DND-41 (cell line): Measurements from ENCODE around the gene FGD6.

Source experiments
- ATAC-seq: fragments of 200-7000 bp; cut with Tn5 transposase; 3 replicates; pipeline ENCODE4 v1.9.1; 2021; ENCODE audit warnings: low read depth; ENCODE audit not compliant: insufficient read depth
- DNase-seq: peaks from one replicate; pipeline ENCODE4 v3.0.0-alpha.2; 2020
- H2AFZ ChIP-seq: 2 replicates; pipeline ENCODE4 v1.6.0; 2012; ENCODE audit warnings: low read depth, low read length
- H3K27ac ChIP-seq: 2 replicates; pipeline ENCODE4 v1.5.1; 2012; ENCODE audit warnings: low read length, inconsistent platforms
- H3K27me3 ChIP-seq: fragments of 200-600 bp; sonication (generic); 2 replicates; pipeline ENCODE4 v1.6.0; 2012; ENCODE audit warnings: low read length, mild to moderate bottlenecking, inconsistent platforms; ENCODE audit not compliant: insufficient read depth, poor library complexity
- H3K36me3 ChIP-seq: 2 replicates; pipeline ENCODE4 v1.5.1; 2012; ENCODE audit warnings: low read length, inconsistent platforms; ENCODE audit not compliant: insufficient read depth
- H3K4me1 ChIP-seq: 2 replicates; pipeline ENCODE4 v1.5.1; 2012; ENCODE audit warnings: mild to moderate bottlenecking, low read length; ENCODE audit not compliant: insufficient read depth
- H3K4me2 ChIP-seq: 2 replicates; pipeline ENCODE4 v1.6.0; 2012; ENCODE audit warnings: mild to moderate bottlenecking, moderate library complexity, low read length, inconsistent platforms; ENCODE audit not compliant: insufficient read depth
- H3K4me3 ChIP-seq, 2 experiments: fragments of 200-600 bp in 1 of 2; shearing (Covaris generic) in 1 of 2; 2 replicates each; pipeline ENCODE4 v1.5.1; 2012 to 2016; ENCODE audit warnings: inconsistent platforms in 2 of 2, low read length in 2 of 2, mild to moderate bottlenecking in 2 of 2, low read depth in 1 of 2, moderate library complexity in 1 of 2
- H3K79me2 ChIP-seq: 2 replicates; pipeline ENCODE4 v1.6.0; 2012; ENCODE audit warnings: low read length, inconsistent platforms; ENCODE audit not compliant: insufficient read depth
- H3K9ac ChIP-seq: 2 replicates; pipeline ENCODE4 v1.6.0; 2012; ENCODE audit warnings: low read depth, mild to moderate bottlenecking, inconsistent platforms, low read length, moderate library complexity
- H3K9me3 ChIP-seq: 2 replicates; pipeline ENCODE4 v1.5.1; 2012; ENCODE audit warnings: low read length, moderate library complexity, mild to moderate bottlenecking, inconsistent platforms; ENCODE audit not compliant: insufficient read depth, severe bottlenecking
- H4K20me1 ChIP-seq: 2 replicates; pipeline ENCODE4 v1.6.0; 2012; ENCODE audit warnings: low read length; ENCODE audit not compliant: insufficient read depth
- CTCF ChIP-seq: IDR thresholded peaks from 2 replicates; pipeline ENCODE4 v1.5.1; 2012; ENCODE audit warnings: borderline replicate concordance, low read length, moderate library complexity, mild to moderate bottlenecking; ENCODE audit not compliant: poor library complexity, severe bottlenecking; ENCODE audit errors: extremely low read depth
- EZH2 ChIP-seq: IDR thresholded peaks from 3 replicates; pipeline ENCODE4 v1.6.1; 2012; ENCODE audit warnings: borderline replicate concordance, low read depth, mild to moderate bottlenecking, moderate library complexity, low read length, inconsistent platforms; ENCODE audit not compliant: severe bottlenecking

Gene FGD6

GRCh38 chr12:95217377-95218149 is at the start of gene FGD6, which contains the start of gene VEZT:
TSS of gene FGD6 (minus strand) at chr12:95217467. CDS start at chr12:95217240, 227 bp downstream.
TSS of gene VEZT (plus strand) at chr12:95217807. CDS start at chr12:95217851, 44 bp downstream.
- H3K27me3 ChIP-seq = no peaks in the 10 kb centered on the region
- peak within 1 kb of the TSS; percentile 71 for H3K9ac ChIP-seq
- peaks cover 17% of the 10 kb centered on the region; the same call in 1 of the 2 replicates for H4K20me1 ChIP-seq
- DNase-seq = peak; percentile 99
- H3K27ac ChIP-seq = peak within 1 kb of the TSS; percentile 73
- H3K4me2 ChIP-seq = peak within 1 kb of the TSS; percentile 89
- H3K9me3 ChIP-seq = no peaks in the 10 kb centered on the region
- H3K36me3 ChIP-seq = no peaks in the 10 kb centered on the region
- peak within 1 kb of the TSS; percentile 80 for H2AFZ ChIP-seq
- H3K4me3 ChIP-seq = peak within 1 kb of the TSS; percentile 78 to 90
- peaks cover 50% of the 10 kb centered on the region for H3K79me2 ChIP-seq
- peak; percentile 89 for ATAC-seq
- TF ChIP-seq EZH2 = no peak
- peak; percentile 75 for TF ChIP-seq CTCF
- peaks cover 37% of the 10 kb centered on the region for H3K4me1 ChIP-seq

GRCh38 chr12:95266254-95266653 is 49.0 kb upstream of the FGD6 start:
- no peak overlapping the region for H3K4me2 ChIP-seq
- no peak overlapping the region for H3K9ac ChIP-seq
- no peak overlapping the region for H2AFZ ChIP-seq
- DNase-seq (no peak), ATAC-seq (no peak)
- H3K4me3 ChIP-seq = no peak overlapping the region
- TF ChIP-seq EZH2 = no peak
- H3K27ac ChIP-seq = no peak overlapping the region
- H4K20me1 ChIP-seq = no peaks in the 10 kb centered on the region
- H3K27me3 ChIP-seq = no peaks in the 10 kb centered on the region
- no peaks in the 10 kb centered on the region for H3K4me1 ChIP-seq
- no peaks in the 10 kb centered on the region; the same call in 1 of the 2 replicates for H3K79me2 ChIP-seq
- H3K36me3 ChIP-seq = peaks cover 81% of the 10 kb centered on the region
- H3K9me3 ChIP-seq = no peaks in the 10 kb centered on the region

GRCh38 chr12:95265765-95266164 is 48.5 kb upstream of the FGD6 start:
- Histone ChIP-seq H2AFZ (no peak overlapping the region), H3K4me1 (no peaks in the 10 kb centered on the region), H4K20me1 (no peaks in the 10 kb centered on the region), H3K36me3 (peaks cover 80% of the 10 kb centered on the region), H3K4me2 (no peak overlapping the region), H3K27ac (no peak overlapping the region), H3K27me3 (no peaks in the 10 kb centered on the region), H3K9me3 (no peaks in the 10 kb centered on the region), H3K4me3 (no peak overlapping the region), H3K79me2 (no peaks in the 10 kb centered on the region; the same call in 1 of the 2 replicates), H3K9ac (no peak overlapping the region)
- no peak for ATAC-seq
- DNase-seq = no peak
- TF ChIP-seq CTCF (no peak), EZH2 (no peak)

GRCh38 chr12:95262808-95263207 is 45.5 kb upstream of the FGD6 start:
- H3K4me1 ChIP-seq = no peaks in the 10 kb centered on the region

More at GRCh38 chr12:95262808-95263207, 45.5 kb upstream of the FGD6 start:
- ATAC-seq (no peak), DNase-seq (no peak)
- no peak overlapping the region for H3K27ac ChIP-seq
- no peak overlapping the region for H3K9ac ChIP-seq
- peaks cover 75% of the 10 kb centered on the region for H3K36me3 ChIP-seq
- no peak overlapping the region for H3K4me3 ChIP-seq
- no peak for TF ChIP-seq CTCF
- TF ChIP-seq EZH2 = no peak
- no peak overlapping the region for H3K4me2 ChIP-seq
- no peak overlapping the region for H2AFZ ChIP-seq
- no peaks in the 10 kb centered on the region for H3K9me3 ChIP-seq
- no peaks in the 10 kb centered on the region for H4K20me1 ChIP-seq
- no peaks in the 10 kb centered on the region; the same call in 1 of the 2 replicates for H3K79me2 ChIP-seq
- H3K27me3 ChIP-seq = no peaks in the 10 kb centered on the region
